Measurements from ENCODE around the gene TPM3.

DNA sequence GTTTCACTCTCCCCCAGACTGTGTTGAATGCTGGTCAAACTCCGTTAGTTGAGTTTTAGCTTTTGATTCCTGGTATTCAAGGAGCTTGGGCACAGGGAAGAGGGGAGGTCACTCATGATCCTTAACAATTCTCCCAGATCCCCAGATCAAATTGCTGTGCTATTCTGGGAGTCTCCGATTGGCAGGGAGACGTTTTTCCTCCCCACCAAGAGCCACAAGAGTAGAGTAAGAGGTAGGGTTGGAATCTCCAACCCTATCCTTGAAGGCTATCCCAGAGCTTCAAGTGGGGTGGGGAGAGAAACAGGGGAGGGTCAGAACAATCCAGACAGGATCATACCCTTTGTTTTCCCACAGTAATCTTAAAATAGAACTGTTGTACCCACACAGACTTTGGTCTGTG, 576 bp upstream of the TPM3 start:
- TF ChIP-seq, protein P1, sequence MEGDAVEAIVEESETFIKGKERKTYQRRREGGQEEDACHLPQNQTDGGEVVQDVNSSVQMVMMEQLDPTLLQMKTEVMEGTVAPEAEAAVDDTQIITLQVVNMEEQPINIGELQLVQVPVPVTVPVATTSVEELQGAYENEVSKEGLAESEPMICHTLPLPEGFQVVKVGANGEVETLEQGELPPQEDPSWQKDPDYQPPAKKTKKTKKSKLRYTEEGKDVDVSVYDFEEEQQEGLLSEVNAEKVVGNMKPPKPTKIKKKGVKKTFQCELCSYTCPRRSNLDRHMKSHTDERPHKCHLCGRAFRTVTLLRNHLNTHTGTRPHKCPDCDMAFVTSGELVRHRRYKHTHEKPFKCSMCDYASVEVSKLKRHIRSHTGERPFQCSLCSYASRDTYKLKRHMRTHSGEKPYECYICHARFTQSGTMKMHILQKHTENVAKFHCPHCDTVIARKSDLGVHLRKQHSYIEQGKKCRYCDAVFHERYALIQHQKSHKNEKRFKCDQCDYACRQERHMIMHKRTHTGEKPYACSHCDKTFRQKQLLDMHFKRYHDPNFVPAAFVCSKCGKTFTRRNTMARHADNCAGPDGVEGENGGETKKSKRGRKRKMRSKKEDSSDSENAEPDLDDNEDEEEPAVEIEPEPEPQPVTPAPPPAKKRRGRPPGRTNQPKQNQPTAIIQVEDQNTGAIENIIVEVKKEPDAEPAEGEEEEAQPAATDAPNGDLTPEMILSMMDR (conservative IDR thresholded peaks at IDR 0.05; ENCODE audit: low read length), result no peak
- no peak for TF ChIP-seq EZH2phosphoT487 (IDR thresholded peaks at IDR 0.05; ENCODE audit: borderline replicate concordance)

All from Loucy (cell line).